DND-41 (cell line): ENCODE data around the gene IDH3B.

Source experiments
- ATAC-seq: fragments of 200-7000 bp; cut with Tn5 transposase; 3 replicates; pipeline ENCODE4 v1.9.1; 2021; ENCODE audit warnings: low read depth; ENCODE audit not compliant: insufficient read depth
- DNase-seq: peaks from one replicate; pipeline ENCODE4 v3.0.0-alpha.2; 2020
- H2AFZ ChIP-seq: 2 replicates; pipeline ENCODE4 v1.6.0; 2012; ENCODE audit warnings: low read depth, low read length
- H3K27ac ChIP-seq: 2 replicates; pipeline ENCODE4 v1.5.1; 2012; ENCODE audit warnings: low read length, inconsistent platforms
- H3K27me3 ChIP-seq: fragments of 200-600 bp; sonication (generic); 2 replicates; pipeline ENCODE4 v1.6.0; 2012; ENCODE audit warnings: low read length, mild to moderate bottlenecking, inconsistent platforms; ENCODE audit not compliant: insufficient read depth, poor library complexity
- H3K36me3 ChIP-seq: 2 replicates; pipeline ENCODE4 v1.5.1; 2012; ENCODE audit warnings: low read length, inconsistent platforms; ENCODE audit not compliant: insufficient read depth
- H3K4me1 ChIP-seq: 2 replicates; pipeline ENCODE4 v1.5.1; 2012; ENCODE audit warnings: mild to moderate bottlenecking, low read length; ENCODE audit not compliant: insufficient read depth
- H3K4me2 ChIP-seq: 2 replicates; pipeline ENCODE4 v1.6.0; 2012; ENCODE audit warnings: mild to moderate bottlenecking, moderate library complexity, low read length, inconsistent platforms; ENCODE audit not compliant: insufficient read depth
- H3K4me3 ChIP-seq, 2 experiments: fragments of 200-600 bp in 1 of 2; shearing (Covaris generic) in 1 of 2; 2 replicates each; pipeline ENCODE4 v1.5.1; 2012 to 2016; ENCODE audit warnings: inconsistent platforms in 2 of 2, low read length in 2 of 2, mild to moderate bottlenecking in 2 of 2, low read depth in 1 of 2, moderate library complexity in 1 of 2
- H3K79me2 ChIP-seq: 2 replicates; pipeline ENCODE4 v1.6.0; 2012; ENCODE audit warnings: low read length, inconsistent platforms; ENCODE audit not compliant: insufficient read depth
- H3K9ac ChIP-seq: 2 replicates; pipeline ENCODE4 v1.6.0; 2012; ENCODE audit warnings: low read depth, mild to moderate bottlenecking, inconsistent platforms, low read length, moderate library complexity
- H3K9me3 ChIP-seq: 2 replicates; pipeline ENCODE4 v1.5.1; 2012; ENCODE audit warnings: low read length, moderate library complexity, mild to moderate bottlenecking, inconsistent platforms; ENCODE audit not compliant: insufficient read depth, severe bottlenecking
- H4K20me1 ChIP-seq: 2 replicates; pipeline ENCODE4 v1.6.0; 2012; ENCODE audit warnings: low read length; ENCODE audit not compliant: insufficient read depth
- CTCF ChIP-seq: IDR thresholded peaks from 2 replicates; pipeline ENCODE4 v1.5.1; 2012; ENCODE audit warnings: borderline replicate concordance, low read length, moderate library complexity, mild to moderate bottlenecking; ENCODE audit not compliant: poor library complexity, severe bottlenecking; ENCODE audit errors: extremely low read depth
- EZH2 ChIP-seq: IDR thresholded peaks from 3 replicates; pipeline ENCODE4 v1.6.1; 2012; ENCODE audit warnings: borderline replicate concordance, low read depth, mild to moderate bottlenecking, moderate library complexity, low read length, inconsistent platforms; ENCODE audit not compliant: severe bottlenecking

IDH3B gene

DNA sequence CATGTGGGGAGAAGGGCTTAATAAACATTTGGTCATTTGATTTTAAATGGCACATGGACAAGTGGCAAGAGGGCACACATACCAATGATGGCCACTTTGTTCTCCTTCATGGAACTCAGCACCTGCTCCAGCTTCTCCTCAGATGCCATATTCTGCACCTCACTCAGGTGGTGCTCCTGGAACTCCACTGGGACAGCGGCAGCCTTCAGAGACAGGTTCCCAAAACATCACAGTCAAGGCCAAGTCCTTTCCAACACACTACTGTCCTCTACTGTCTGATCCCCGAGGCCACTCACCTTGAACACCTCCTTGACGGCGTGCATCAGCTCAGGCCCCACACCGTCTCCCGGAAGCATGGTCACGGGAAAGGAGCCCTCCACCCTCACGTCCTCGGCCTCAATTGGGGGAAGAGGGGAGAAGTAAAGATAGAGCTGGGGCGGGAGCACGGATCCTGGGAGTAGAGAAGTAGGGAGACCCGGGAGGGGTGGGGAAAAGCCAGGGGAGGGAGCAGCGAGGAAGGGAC lies 591 bp downstream of the IDH3B start:
- peak overlapping the region; percentile 81 for H2AFZ ChIP-seq
- peak overlapping the region; percentile 63 for H3K9ac ChIP-seq
- H4K20me1 ChIP-seq = peaks cover 32% of the 10 kb centered on the region
- no peak for ATAC-seq
- peaks cover 29% of the 10 kb centered on the region for H3K4me1 ChIP-seq
- H3K36me3 ChIP-seq = peaks cover 45% of the 10 kb centered on the region
- peak overlapping the region; percentile 88 for H3K27ac ChIP-seq
- DNase-seq = no peak
- no peaks in the 10 kb centered on the region for H3K27me3 ChIP-seq
- H3K79me2 ChIP-seq = peaks cover 31% of the 10 kb centered on the region
- no peaks in the 10 kb centered on the region for H3K9me3 ChIP-seq
- peak overlapping the region; percentile 98 for H3K4me2 ChIP-seq
- H3K4me3 ChIP-seq = peak overlapping the region; percentile 42 to 88; a peak in 3 of 4 replicates
- TF ChIP-seq EZH2 (no peak), CTCF (no peak)

GRCh38 chr20:2659547-2659946 lies 4.5 kb downstream of the IDH3B start:
- TF ChIP-seq EZH2 (no peak), CTCF (no peak)
- Histone ChIP-seq H3K27ac (no peak overlapping the region), H3K36me3 (peaks cover 84% of the 10 kb centered on the region), H3K4me1 (peaks cover 51% of the 10 kb centered on the region), H3K9me3 (no peaks in the 10 kb centered on the region), H3K27me3 (no peaks in the 10 kb centered on the region), H3K79me2 (peaks cover 56% of the 10 kb centered on the region), H4K20me1 (peaks cover 71% of the 10 kb centered on the region), H2AFZ (no peak overlapping the region), H3K4me3 (no peak overlapping the region), H3K9ac (no peak overlapping the region), H3K4me2 (no peak overlapping the region)
- DNase-seq (no peak), ATAC-seq (no peak)

- Histone ChIP-seq H3K4me2 (no peak overlapping the region), H3K27me3 (no peaks in the 10 kb centered on the region), H4K20me1 (peaks cover 80% of the 10 kb centered on the region), H3K9ac (no peak overlapping the region), H3K4me1 (peaks cover 55% of the 10 kb centered on the region), H2AFZ (no peak overlapping the region), H3K9me3 (no peaks in the 10 kb centered on the region), H3K79me2 (peaks cover 59% of the 10 kb centered on the region), H3K36me3 (peaks cover 93% of the 10 kb centered on the region), H3K27ac (no peak overlapping the region), H3K4me3 (no peak overlapping the region)
- no peak for TF ChIP-seq CTCF
- TF ChIP-seq EZH2 = no peak
- ATAC-seq = peak; percentile 60
- peak; percentile 59 for DNase-seq
Measured at GRCh38 chr20:2658414-2659354, 5.3 kb downstream of the IDH3B start.
